Activated CD8-positive, alpha-beta T cell treated with anti-CD3 and anti-CD28 coated beads for 36 hours (primary cell): ENCODE data around the gene GSTM2. TPM values are rescaled to one million over a fixed set of nuclear protein-coding genes. Genes with fewer than 3 reads are reported as not detected.
"Not testable (repeated sequence)": the region's sequence is repeated elsewhere in the genome, so short reads cannot be mapped to it uniquely, and the experiment has no call there.

Experiments used
- ATAC-seq: fragments of 200-7000 bp; cut with Tn5 transposase; one replicate; pipeline ENCODE4 v1.10.0; 2021; ENCODE audit warnings: mild to moderate bottlenecking, moderate library complexity
- CTCF ChIA-PET: fragments of 350-600 bp; sonication (Branson Sonifier 250); formaldehyde crosslinking; loops from one replicate; lab custom pipeline; 2021; ENCODE audit warnings: antibody characterized with exemption; lab: Charles Lee
- POLR2A ChIA-PET: fragments of 350-600 bp; sonication (Branson Sonifier 250); formaldehyde crosslinking; loops from one replicate; lab custom pipeline; 2021; ENCODE audit warnings: antibody characterized with exemption; lab: Charles Lee
- DNase-seq: peaks from one replicate; pipeline ENCODE4 v3.0.0-alpha.2; 2020
- H3K27ac Mint-ChIP-seq: one replicate; pipeline ENCODE4 v1.8.0; 2021; ENCODE audit warnings: mild to moderate bottlenecking, mixed read lengths
- H3K27me3 Mint-ChIP-seq: one replicate; pipeline ENCODE4 v1.8.0; 2021; ENCODE audit warnings: mixed read lengths
- H3K36me3 Mint-ChIP-seq: one replicate; pipeline ENCODE4 v1.8.0; 2021; ENCODE audit warnings: low read depth, mixed read lengths
- H3K4me1 Mint-ChIP-seq: one replicate; pipeline ENCODE4 v1.8.0; 2021; ENCODE audit warnings: low read depth, mixed read lengths
- H3K4me3 Mint-ChIP-seq: one replicate; pipeline ENCODE4 v1.8.0; 2021; ENCODE audit warnings: mild to moderate bottlenecking, moderate library complexity, mixed read lengths
- H3K9me3 Mint-ChIP-seq: one replicate; pipeline ENCODE4 v1.8.0; 2021; ENCODE audit warnings: mixed read lengths
- CTCF ChIP-seq: fragments of 200-600 bp; IDR thresholded peaks from one replicate; pipeline ENCODE4 v1.8.0; 2022; ENCODE audit warnings: antibody characterized with exemption, mild to moderate bottlenecking
- intact Hi-C: fragments of 100-400 bp; cut with micrococcal nuclease; formaldehyde crosslinking; loops from one replicate; pipeline ENCODE4 v1.10.0; 2022
- total RNA-seq, 2 experiments: library from RNA; stranded (reverse); gene quantifications; one replicate each; pipeline ENCODE4 v1.2.3, GENCODE V29; 2021

GSTM2 gene
- total RNA-seq, 2 experiments from 2014 or later: 13.6 to 16.2 TPM

- POLR2A ChIA-PET: no interaction called here
- no peaks in the 10 kb centered on the region for H3K9me3 Mint-ChIP-seq
- no peaks in the 10 kb centered on the region for H3K27me3 Mint-ChIP-seq
- TF ChIP-seq CTCF: no peak
- H3K27ac Mint-ChIP-seq: no peak overlapping the region
- peaks cover 10% of the 10 kb centered on the region for H3K4me1 Mint-ChIP-seq
- DNase-seq (no peak), ATAC-seq (no peak)
- no peak overlapping the region for H3K4me3 Mint-ChIP-seq
- H3K36me3 Mint-ChIP-seq: peaks cover 9% of the 10 kb centered on the region
- CTCF ChIA-PET: interaction anchor here (0.9 to 2.9 kb wide), 3 partner anchors 40 to 370 kb away, joined by 3 to 22 read pairs (median 4); no protein-coding TSS in a partner anchor
- intact Hi-C loops: no loop called here
Observed at GRCh38 chr1:109689844-109690405, 22.1 kb downstream of the GSTM2 start.

GRCh38 chr1:109691759-109692158, 23.9 kb downstream of the GSTM2 start:
- Mint-ChIP-seq H3K36me3 (peaks cover 9% of the 10 kb centered on the region), H3K4me1 (peaks cover 10% of the 10 kb centered on the region), H3K4me3 (no peak overlapping the region), H3K27ac (no peak overlapping the region), H3K9me3 (no peaks in the 10 kb centered on the region), H3K27me3 (no peaks in the 10 kb centered on the region)
- intact Hi-C loops: no loop called here
- DNase-seq (no peak), ATAC-seq (no peak)
- ChIA-PET CTCF (no interaction called here), POLR2A (no interaction called here)
- no peak for TF ChIP-seq CTCF

- H3K27ac Mint-ChIP-seq, H3K36me3 Mint-ChIP-seq, H3K4me1 Mint-ChIP-seq, intact Hi-C loops, CTCF ChIA-PET, DNase-seq, ATAC-seq, H3K9me3 Mint-ChIP-seq, H3K4me3 Mint-ChIP-seq, H3K27me3 Mint-ChIP-seq, POLR2A ChIA-PET: not testable (repeated sequence)
Observed at GRCh38 chr1:109694400-109694799, 26.5 kb downstream of the GSTM2 start.

- H3K4me1 Mint-ChIP-seq, DNase-seq, H3K36me3 Mint-ChIP-seq, ATAC-seq, CTCF ChIA-PET, H3K9me3 Mint-ChIP-seq, H3K27me3 Mint-ChIP-seq, H3K4me3 Mint-ChIP-seq, intact Hi-C loops, H3K27ac Mint-ChIP-seq, POLR2A ChIA-PET: not testable (repeated sequence)
Observed at GRCh38 chr1:109695138-109695537, 27.3 kb downstream of the GSTM2 start.

GRCh38 chr1:109697066-109697465, 29.2 kb downstream of the GSTM2 start:
- H3K27me3 Mint-ChIP-seq: no peaks in the 10 kb centered on the region
- ATAC-seq (no peak), DNase-seq (no peak)
- POLR2A ChIA-PET: no interaction called here
- H3K4me3 Mint-ChIP-seq: no peak overlapping the region
- H3K36me3 Mint-ChIP-seq: no peaks in the 10 kb centered on the region
- no peaks in the 10 kb centered on the region for H3K4me1 Mint-ChIP-seq
- CTCF ChIA-PET: no interaction called here
- TF ChIP-seq CTCF: no peak
- intact Hi-C loops: no loop called here
- H3K9me3 Mint-ChIP-seq: no peaks in the 10 kb centered on the region
- no peak overlapping the region for H3K27ac Mint-ChIP-seq

- H3K4me1 Mint-ChIP-seq, H3K27me3 Mint-ChIP-seq, CTCF ChIA-PET, DNase-seq, intact Hi-C loops, H3K9me3 Mint-ChIP-seq, POLR2A ChIA-PET, H3K4me3 Mint-ChIP-seq, H3K36me3 Mint-ChIP-seq, ATAC-seq, H3K27ac Mint-ChIP-seq: not testable (repeated sequence)
Observed at GRCh38 chr1:109697861-109698260, 30.0 kb downstream of the GSTM2 start.

GRCh38 chr1:109702940-109703339, 35.1 kb downstream of the GSTM2 start:
- H3K4me1 Mint-ChIP-seq, H3K9me3 Mint-ChIP-seq, ATAC-seq, H3K27me3 Mint-ChIP-seq, POLR2A ChIA-PET, H3K4me3 Mint-ChIP-seq, intact Hi-C loops, CTCF ChIA-PET, H3K36me3 Mint-ChIP-seq, DNase-seq, H3K27ac Mint-ChIP-seq: not testable (repeated sequence)
